Common myeloid progenitor, CD34-positive (primary cell): ENCODE measurements around the gene RTP5.

Experiments used
- CTCF ChIA-PET: fragments of 350-600 bp; sonication (Branson Sonifier 250); formaldehyde crosslinking; loops from one replicate; lab custom pipeline; 2021; ENCODE audit warnings: antibody characterized with exemption; lab: Charles Lee
- POLR2A ChIA-PET: fragments of 350-600 bp; sonication (Branson Sonifier 250); formaldehyde crosslinking; loops from one replicate; lab custom pipeline; 2021; ENCODE audit warnings: antibody characterized with exemption; lab: Charles Lee
- DNase-seq, 3 donors: peaks; one replicate each; pipeline versions ENCODE4 v3.0.0 to v3.0.0-alpha.2; 2013
- H3K27ac ChIP-seq, 2 experiments: 1 replicate in 1 of 2; 2 replicates in 1 of 2; pipeline ENCODE4 v1.7.0; 2013; ENCODE audit warnings: inconsistent platforms in 2 of 2, low read length in 2 of 2, mild to moderate bottlenecking in 2 of 2, low read depth in 1 of 2, moderate library complexity in 1 of 2; ENCODE audit not compliant: severe bottlenecking in 2 of 2, insufficient read depth in 1 of 2, poor library complexity in 1 of 2
- H3K27me3 ChIP-seq, 5 experiments: replicated peaks in 2 of 5; 1 replicate in 3 of 5; 2 replicates in 2 of 5; pipeline versions ENCODE4 v1.6.1 to v1.7.0; 2013; ENCODE audit warnings: low read length in 4 of 5, mild to moderate bottlenecking in 2 of 5, moderate library complexity in 2 of 5, inconsistent platforms in 1 of 5; ENCODE audit not compliant: insufficient read depth in 5 of 5, control insufficient read depth in 4 of 5
- H3K36me3 ChIP-seq, 4 experiments: 1 replicate in 2 of 4; 2 replicates in 2 of 4; pipeline versions ENCODE4 v1.6.1 to v1.7.0; 2013; ENCODE audit warnings: low read length in 3 of 4, control low read depth in 1 of 4, mild to moderate bottlenecking in 1 of 4; ENCODE audit not compliant: control insufficient read depth in 4 of 4, insufficient read depth in 4 of 4
- H3K4me1 ChIP-seq, 4 experiments: 1 replicate in 3 of 4; 2 replicates in 1 of 4; pipeline versions ENCODE4 v1.6.1 to v1.7.1; 2013; ENCODE audit warnings: low read length in 3 of 4, mild to moderate bottlenecking in 3 of 4, control low read depth in 1 of 4, inconsistent platforms in 1 of 4, moderate library complexity in 1 of 4; ENCODE audit not compliant: control insufficient read depth in 4 of 4, insufficient read depth in 4 of 4; ENCODE audit errors: control extremely low read depth in 1 of 4
- H3K4me3 ChIP-seq, 7 experiments: 1 replicate in 4 of 7; 2 replicates in 3 of 7; pipeline versions ENCODE4 v1.5.1 to v1.7.0; 2013; ENCODE audit warnings: mild to moderate bottlenecking in 7 of 7, low read length in 6 of 7, moderate library complexity in 6 of 7, inconsistent platforms in 2 of 7, low read depth in 2 of 7, control low read depth in 1 of 7; ENCODE audit not compliant: insufficient read depth in 4 of 7, control insufficient read depth in 1 of 7; ENCODE audit errors: extremely low read depth in 1 of 7
- H3K9me3 ChIP-seq, 5 experiments: 1 replicate in 4 of 5; 2 replicates in 1 of 5; pipeline versions ENCODE4 v1.6.1 to v1.7.1; 2013; ENCODE audit warnings: low read length in 4 of 5, mild to moderate bottlenecking in 2 of 5, inconsistent platforms in 1 of 5, low read depth in 1 of 5, moderate library complexity in 1 of 5; ENCODE audit not compliant: control insufficient read depth in 4 of 5, insufficient read depth in 2 of 5; ENCODE audit errors: control extremely low read depth in 1 of 5
- WGBS: methylation state at CpG from one replicate; pipeline ENCODE4 v1.1.5; 2013; ENCODE audit not compliant: insufficient coverage; 5-methylcytosine and 5-hydroxymethylcytosine counted together

The RTP5 gene

GRCh38 chr2:241859017-241859435 is 10.5 kb upstream of the RTP5 start:
- Histone ChIP-seq H3K27ac (no peak overlapping the region), H3K4me1 (peaks cover 0 to 43% (median 37%) of the 10 kb centered on the region in 4 experiments), H3K36me3 (no peaks in the 10 kb centered on the region), H3K27me3 (peaks cover 0 to 18% (median 0%) of the 10 kb centered on the region in 5 experiments), H3K9me3 (no peaks in the 10 kb centered on the region), H3K4me3 (no peak overlapping the region)
- 41% methylated on average over 5 of the region's 9 CpGs for WGBS
- ChIA-PET POLR2A (no interaction called here), CTCF (interaction anchor here (1.3 to 2.6 kb wide), 2 partner anchors 9 to 19 kb away, joined by 3 to 8 read pairs; no protein-coding TSS in a partner anchor)
- no peak for DNase-seq

DNA sequence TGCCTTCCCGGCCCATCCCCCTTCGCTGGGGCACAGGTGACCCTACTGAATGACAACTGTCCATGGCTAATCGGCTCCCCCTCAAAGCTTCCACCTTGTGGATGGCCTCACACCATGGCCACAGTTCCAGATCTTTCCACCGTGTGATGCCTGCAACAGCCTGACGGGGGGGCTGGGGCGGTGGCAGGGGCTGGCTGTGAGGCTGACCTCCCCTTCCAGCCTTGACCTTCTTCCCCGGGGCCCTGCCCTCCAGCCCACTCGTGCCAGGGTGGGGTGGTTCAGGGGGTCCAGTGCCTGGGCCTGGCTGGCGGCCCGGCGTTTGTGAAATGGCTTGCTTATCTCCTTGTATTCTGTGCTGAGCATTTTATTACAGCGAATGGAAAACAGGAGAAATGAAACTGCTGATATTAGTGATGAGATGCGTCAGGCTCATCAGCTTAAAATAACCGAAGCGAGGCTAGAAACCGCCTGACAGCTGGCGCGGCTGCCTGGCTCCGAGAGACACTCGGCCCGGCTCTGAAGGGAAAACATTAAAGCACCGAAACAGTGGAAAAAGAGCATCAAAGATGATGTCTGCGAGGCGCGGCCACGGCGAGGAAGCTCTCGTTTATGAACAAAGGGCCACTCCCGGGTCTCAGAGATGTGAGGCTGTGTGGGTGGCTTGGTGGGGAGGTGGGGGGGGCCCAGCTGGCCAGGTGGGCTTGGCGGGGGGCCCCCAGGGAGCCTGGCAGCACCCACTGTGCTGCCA is 9.9 kb upstream of the RTP5 start:
- H3K9me3 ChIP-seq = no peaks in the 10 kb centered on the region
- 87% methylated on average over 28 of the region's 30 CpGs for WGBS
- peaks cover 0 to 41% (median 34%) of the 10 kb centered on the region in 4 experiments for H3K4me1 ChIP-seq
- peak overlapping the region in 1 of 7 experiments; percentile 4 for H3K4me3 ChIP-seq
- peaks cover 0 to 23% (median 0%) of the 10 kb centered on the region in 5 experiments for H3K27me3 ChIP-seq
- no peaks in the 10 kb centered on the region for H3K36me3 ChIP-seq
- ChIA-PET POLR2A (interaction anchor here (0.7 kb wide), 1 partner anchor 51 kb away, joined by 7 read pairs; the partner anchor contains the start of gene NEU4), CTCF (interaction anchor here (1.3 to 2.6 kb wide), 2 partner anchors 9 to 19 kb away, joined by 3 to 8 read pairs; no protein-coding TSS in a partner anchor)
- H3K27ac ChIP-seq = no peak overlapping the region
- DNase-seq = no peak

DNA sequence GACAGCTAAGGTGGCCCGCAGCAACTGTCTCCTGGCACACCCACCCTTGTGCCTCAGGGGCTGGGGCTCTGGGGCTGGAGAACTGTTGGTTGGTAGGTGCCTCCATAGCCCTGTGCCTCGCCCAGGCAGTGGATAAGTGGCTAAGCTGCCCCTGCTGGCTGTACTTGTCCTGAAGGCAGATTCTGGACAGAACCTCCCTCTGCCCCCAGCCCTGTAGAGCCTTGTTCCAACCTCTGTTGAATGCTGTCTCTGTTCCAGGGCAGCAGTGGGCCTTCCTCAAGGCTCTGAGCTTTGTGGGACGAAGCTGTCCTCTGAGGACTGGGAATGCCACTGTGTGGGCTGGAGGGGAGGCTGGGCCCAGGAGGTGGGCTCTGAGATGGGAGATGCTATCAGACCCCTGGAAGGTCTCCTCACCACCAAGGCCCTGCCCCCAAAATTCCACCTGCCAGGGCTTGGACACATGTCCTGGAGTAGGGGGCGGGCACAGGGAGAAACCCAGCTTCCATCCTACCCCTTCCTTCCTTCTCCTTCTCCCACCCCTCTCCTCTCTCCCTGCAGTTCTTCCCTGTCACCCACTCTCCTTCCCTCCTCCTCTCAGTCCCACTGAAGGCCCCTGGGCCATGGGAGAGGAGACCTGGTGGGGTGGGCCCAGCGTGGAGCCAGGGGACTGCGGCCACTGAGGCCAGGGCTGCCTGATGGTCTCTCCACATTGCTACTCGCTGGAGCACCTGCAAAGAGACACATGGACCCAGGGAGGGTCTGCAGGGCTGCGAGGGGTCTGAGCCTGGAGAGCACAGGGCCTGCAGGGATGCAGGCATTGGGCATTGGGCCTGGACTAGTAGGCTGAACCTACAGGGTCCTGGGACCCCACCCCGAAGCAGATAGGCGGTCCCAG is 9.1 kb upstream of the RTP5 start:
- WGBS = 87% methylated on average over 8 of the region's 10 CpGs
- Histone ChIP-seq H3K27me3 (peaks cover 0 to 31% (median 0%) of the 10 kb centered on the region in 5 experiments), H3K4me3 (no peak overlapping the region), H3K9me3 (no peaks in the 10 kb centered on the region), H3K27ac (no peak overlapping the region), H3K36me3 (no peaks in the 10 kb centered on the region), H3K4me1 (peaks cover 0 to 35% (median 27%) of the 10 kb centered on the region in 4 experiments)
- CTCF ChIA-PET = interaction anchor here (2.6 kb wide), 1 partner anchor 8 kb away, joined by 8 read pairs; no protein-coding TSS in a partner anchor
- DNase-seq = no peak
- POLR2A ChIA-PET = interaction anchor here (0.7 kb wide), 1 partner anchor 52 kb away, joined by 7 read pairs; the partner anchor contains the start of gene NEU4

DNA sequence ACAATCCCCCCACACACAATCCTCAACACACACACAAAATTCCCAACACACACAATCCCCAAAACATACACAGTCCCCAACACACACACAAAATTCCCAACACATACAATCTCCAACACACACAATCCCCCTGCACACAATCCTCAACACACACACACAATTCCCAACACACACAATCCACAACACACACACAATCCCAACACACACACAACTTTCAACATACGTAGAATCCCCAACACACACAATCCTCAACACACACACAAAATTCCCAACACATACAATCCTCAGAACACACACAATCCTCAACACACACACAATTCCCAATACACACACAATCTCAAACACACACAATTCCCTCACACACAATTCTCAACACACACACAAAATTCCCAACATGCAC is 8.3 kb upstream of the RTP5 start:
- Histone ChIP-seq H3K27ac (no peak overlapping the region), H3K27me3 (peaks cover 0 to 38% (median 0%) of the 10 kb centered on the region in 5 experiments), H3K4me3 (no peak overlapping the region), H3K36me3 (no peaks in the 10 kb centered on the region), H3K9me3 (no peaks in the 10 kb centered on the region), H3K4me1 (peaks cover 0 to 35% (median 26%) of the 10 kb centered on the region in 4 experiments)
- WGBS = 100% methylated on average over 1 of the region's 1 CpG
- CTCF ChIA-PET = no interaction called here
- POLR2A ChIA-PET = no interaction called here
- peak in 1 of 3 donors; percentile 35 for DNase-seq

- ChIA-PET CTCF (no interaction called here), POLR2A (no interaction called here)
- H3K4me1 ChIP-seq = peaks cover 0 to 42% (median 34%) of the 10 kb centered on the region in 4 experiments
- 88% methylated on average over 4 of the region's 8 CpGs for WGBS
- no peak overlapping the region for H3K4me3 ChIP-seq
- no peaks in the 10 kb centered on the region for H3K36me3 ChIP-seq
- H3K27me3 ChIP-seq = peaks cover 0 to 44% (median 0%) of the 10 kb centered on the region in 5 experiments
- no peaks in the 10 kb centered on the region for H3K9me3 ChIP-seq
- no peak for DNase-seq
- H3K27ac ChIP-seq = no peak overlapping the region
Measured at GRCh38 chr2:241862093-241862492, 7.4 kb upstream of the RTP5 start.

DNA sequence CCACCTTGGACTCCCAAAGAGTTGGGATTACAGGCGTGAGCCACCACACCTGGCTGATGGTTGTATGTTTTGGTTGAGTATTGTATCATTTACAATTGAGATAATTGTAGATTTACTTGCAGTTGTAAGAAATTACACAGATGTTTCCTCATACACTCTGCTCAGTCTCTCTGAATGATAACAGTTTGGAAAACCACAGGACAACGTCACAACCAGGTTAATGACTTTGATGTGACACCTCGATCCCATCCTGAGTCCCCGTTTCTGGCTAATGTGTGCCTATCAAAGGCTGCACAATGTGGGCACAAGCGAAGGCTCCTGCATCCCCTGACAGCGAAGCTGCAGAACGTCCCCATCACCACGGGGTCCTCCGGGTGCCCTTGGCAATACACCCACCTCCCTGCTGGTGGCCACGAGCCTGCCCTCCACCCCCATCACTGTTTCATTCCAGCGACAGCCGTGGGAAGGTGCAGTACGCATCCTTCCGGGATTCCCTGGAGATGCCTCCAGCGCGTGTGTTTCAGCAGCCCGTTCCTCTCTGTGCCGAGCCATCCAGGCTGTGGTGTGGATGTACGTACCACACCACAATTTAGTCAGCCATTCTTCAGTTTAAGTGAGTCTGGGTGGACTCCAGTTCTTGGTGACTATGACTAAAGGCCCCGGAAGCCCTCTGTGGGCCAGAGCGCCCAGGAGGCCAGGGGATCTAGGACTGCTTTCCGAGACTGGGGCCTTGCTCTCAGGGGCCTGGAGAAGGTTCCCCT is 6.6 kb upstream of the RTP5 start:
- H3K36me3 ChIP-seq = no peaks in the 10 kb centered on the region
- no peak overlapping the region for H3K27ac ChIP-seq
- peaks cover 0 to 46% (median 0%) of the 10 kb centered on the region in 5 experiments for H3K27me3 ChIP-seq
- peak in 2 of 3 donors; percentile 49 to 59 for DNase-seq
- WGBS = 89% methylated on average over 20 of the region's 22 CpGs
- CTCF ChIA-PET = no interaction called here
- peak overlapping the region in 2 of 7 experiments; percentile 23 to 32 for H3K4me3 ChIP-seq
- POLR2A ChIA-PET = no interaction called here
- no peaks in the 10 kb centered on the region for H3K9me3 ChIP-seq
- H3K4me1 ChIP-seq = peaks cover 0 to 50% (median 43%) of the 10 kb centered on the region in 4 experiments
